HG02943 (cell line): Measurements from ENCODE around the gene SLCO1C1.

Experiments
- ATAC-seq: cut with Tn5 transposase; IDR thresholded peaks from one replicate; pipeline ENCODE4 v1.9.1; 2021; ENCODE audit warnings: mild to moderate bottlenecking, low read depth, moderate library complexity; ENCODE audit not compliant: unreplicated experiment

Gene SLCO1C1

DNA sequence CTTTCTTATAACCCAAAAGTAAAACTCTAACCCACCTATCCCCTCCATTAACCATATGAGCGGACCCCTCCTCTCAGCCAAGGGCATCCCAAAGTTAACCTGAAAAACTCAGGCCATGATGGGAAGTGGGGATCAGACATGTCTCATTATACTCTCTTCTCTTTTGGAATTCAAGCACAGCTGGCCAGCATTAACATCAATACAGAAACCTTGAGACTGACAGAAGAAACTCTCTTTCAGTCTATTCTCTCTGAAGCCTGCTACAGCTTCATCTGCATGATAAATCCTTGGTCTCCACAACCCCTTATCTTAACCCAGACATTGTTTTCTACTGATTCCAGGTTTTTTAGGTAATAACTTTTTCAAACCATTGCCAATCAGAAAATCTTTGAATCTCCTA lies 97.8 kb downstream of the SLCO1C1 start:
- no peak for ATAC-seq

DNA sequence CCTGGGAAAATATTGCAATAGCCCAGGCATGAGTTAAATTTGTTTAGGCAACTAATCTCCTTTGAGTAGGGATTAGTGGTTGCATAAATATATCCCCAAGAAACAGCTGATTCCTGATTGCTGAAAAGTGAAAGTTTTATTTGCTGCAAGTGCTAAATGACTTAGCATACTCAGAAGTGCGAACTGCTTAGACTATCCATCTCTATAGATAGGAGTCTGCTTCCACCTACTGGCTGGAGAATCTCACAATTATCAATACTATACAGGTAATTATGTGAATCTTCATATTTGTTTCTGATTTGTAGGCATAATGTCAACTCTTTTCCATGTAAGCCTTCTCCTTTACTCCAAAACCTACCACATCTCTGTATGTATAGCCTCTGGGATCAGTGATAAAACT lies 103.4 kb downstream of the SLCO1C1 start:
- no peak for ATAC-seq

DNA sequence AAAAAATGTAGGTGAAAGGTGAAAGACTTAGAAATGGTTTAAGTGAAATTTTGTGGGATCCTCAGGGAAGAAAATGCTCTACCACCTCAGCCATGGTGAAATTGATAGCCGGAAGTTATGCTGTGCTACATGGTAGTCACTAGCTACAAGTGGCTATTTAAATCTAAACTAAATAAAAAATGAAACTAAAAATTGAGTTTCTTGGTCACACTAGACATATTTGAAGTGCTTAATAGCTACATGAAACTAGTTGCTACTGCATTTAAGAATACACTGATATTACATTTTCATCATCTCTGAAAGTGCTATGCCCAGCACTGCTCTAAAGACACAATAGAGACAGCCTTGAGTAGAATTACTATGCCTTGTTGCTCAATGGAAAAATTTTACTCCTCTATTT lies 105.0 kb downstream of the SLCO1C1 start:
- ATAC-seq = no peak

DNA sequence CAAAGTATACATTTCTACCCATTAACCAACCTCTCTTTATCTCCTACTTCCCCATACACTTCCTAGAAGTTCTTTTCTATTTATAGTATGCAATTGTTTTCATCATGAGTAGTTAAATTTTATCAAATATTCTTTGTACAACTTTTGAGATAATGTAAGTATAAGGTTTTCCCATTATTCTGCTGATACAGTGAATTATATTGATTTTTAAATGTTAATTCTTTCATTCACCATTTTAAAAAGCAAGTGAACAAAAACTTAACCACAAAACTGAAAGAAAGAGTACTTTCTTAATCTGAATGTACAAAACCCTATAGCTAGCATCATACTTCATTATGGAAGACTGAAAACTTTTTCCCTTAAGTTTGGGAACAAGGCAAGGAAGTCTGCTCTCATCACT lies 105.9 kb downstream of the SLCO1C1 start:
- ATAC-seq = no peak
